K562 (cell line): Measurements from ENCODE around the gene DCAF17. TPM values are rescaled to one million over a fixed set of nuclear protein-coding genes. Genes with fewer than 3 reads are reported as not detected.

Experiments
- ATAC-seq: fragments of 200-7000 bp; cut with Tn5 transposase; 3 replicates; pipeline ENCODE4 v1.9.1; 2020; ENCODE audit warnings: moderate library complexity
- BruUV-seq: library from RNA; stranded (reverse); fragments of 400-500 nt; replicated peaks from 2 replicates; lab custom pipeline; 2021; lab: Mats Ljungman, UMichigan
- CTCF ChIA-PET: fragments of 300-600 bp; formaldehyde crosslinking; extraction: SDS; loops from one replicate; lab custom pipeline; 2021; ENCODE audit warnings: low intra/inter-chr PET ratio; lab: Yijun Ruan, JAX
- POLR2A ChIA-PET: fragments of 300-600, 350-650 bp; sonication (Branson Sonifier 250); formaldehyde crosslinking; extraction: SDS; loops from one replicate; lab custom pipeline; 2021; ENCODE audit warnings: antibody characterized with exemption, inconsistent platforms; lab: Yijun Ruan, JAX
- DNase-seq, 4 experiments: peaks; one replicate each; pipeline versions ENCODE4 v3.0.0 to v3.0.0-alpha.2; 2011 to 2018; ENCODE audit warnings: low spot score in 3 of 4, mixed read lengths in 3 of 4; ENCODE audit errors: extremely low read depth in 1 of 4
- FAIRE-seq: peaks from 2 replicates; lab custom pipeline; 2011; peaks lifted over from hg19 to GRCh38; lab: Jason Lieb, UNC
- H2AFZ ChIP-seq: 2 replicates; pipeline ENCODE4 v1.6.0; 2011; ENCODE audit warnings: low read depth, low read length, control low read depth, inconsistent platforms
- H3K27ac ChIP-seq: fragments of 200-600 bp; 3 replicates; pipeline ENCODE4 v1.8.0; 2011; ENCODE audit warnings: low read depth, mild to moderate bottlenecking, control low read depth, inconsistent platforms, low read length, moderate library complexity, mixed read lengths; ENCODE audit errors: extremely low read depth
- H3K27me3 ChIP-seq, 2 experiments: fragments of 300-600 bp in 1 of 2; 2 replicates in 1 of 2; 3 replicates in 1 of 2; pipeline versions ENCODE4 v1.6.0 to v1.8.0; 2011; ENCODE audit warnings: inconsistent platforms in 2 of 2, low read length in 2 of 2, mild to moderate bottlenecking in 1 of 2, mixed read lengths in 1 of 2, moderate library complexity in 1 of 2; ENCODE audit not compliant: control insufficient read depth in 2 of 2, insufficient read depth in 2 of 2
- H3K36me3 ChIP-seq: fragments of 300-600 bp; 3 replicates; pipeline ENCODE4 v1.8.0; 2011; ENCODE audit warnings: mild to moderate bottlenecking, low read length, inconsistent platforms; ENCODE audit not compliant: control insufficient read depth, insufficient read depth
- H3K4me1 ChIP-seq, 2 experiments: fragments of 200-600 bp in 1 of 2; replicated peaks in 1 of 2; 2 replicates in 1 of 2; 3 replicates in 1 of 2; pipeline versions ENCODE4 v1.5.1 to v1.8.0; 2011; ENCODE audit warnings: inconsistent platforms in 2 of 2, low read length in 2 of 2, mild to moderate bottlenecking in 1 of 2, mixed read lengths in 1 of 2, moderate library complexity in 1 of 2; ENCODE audit not compliant: control insufficient read depth in 2 of 2, insufficient read depth in 2 of 2
- H3K4me2 ChIP-seq: 2 replicates; pipeline ENCODE4 v1.6.1; 2011; ENCODE audit warnings: low read length, control low read depth, inconsistent platforms, mixed read lengths; ENCODE audit not compliant: insufficient read depth
- H3K4me3 ChIP-seq: fragments of 200-600 bp; sonication (generic), shearing (Covaris generic); 2 replicates; pipeline ENCODE4 v1.5.1; 2016; ENCODE audit warnings: control low read depth, inconsistent platforms
- H3K79me2 ChIP-seq: fragments of 200-600 bp; 3 replicates; pipeline ENCODE4 v1.8.0; 2011; ENCODE audit warnings: low read length, inconsistent platforms; ENCODE audit not compliant: control insufficient read depth, insufficient read depth
- H3K9ac ChIP-seq, 2 experiments: 2 replicates each; pipeline versions ENCODE4 v1.6.0 to v1.6.1; 2011; ENCODE audit warnings: low read depth in 2 of 2, low read length in 2 of 2, control low read depth in 1 of 2, inconsistent platforms in 1 of 2, mild to moderate bottlenecking in 1 of 2, mixed read lengths in 1 of 2; ENCODE audit not compliant: insufficient read depth in 1 of 2
- H3K9me1 ChIP-seq: one replicate; pipeline ENCODE4 v1.6.0; 2011; ENCODE audit warnings: inconsistent platforms, mild to moderate bottlenecking, low read length, moderate library complexity; ENCODE audit not compliant: control insufficient read depth, insufficient read depth
- H3K9me3 ChIP-seq: replicated peaks from 2 replicates; pipeline ENCODE4 v1.5.1; 2011; ENCODE audit warnings: low read depth, low read length, inconsistent platforms; ENCODE audit not compliant: control insufficient read depth, insufficient read depth
- H4K20me1 ChIP-seq: replicated peaks from 2 replicates; pipeline ENCODE4 v1.6.1; 2011; ENCODE audit warnings: low read length, inconsistent platforms, mixed read lengths; ENCODE audit not compliant: control insufficient read depth, insufficient read depth
- ADNP ChIP-seq: fragments of 200-800 bp; sonication (Bioruptor generic); IDR thresholded peaks from 2 replicates; pipeline ENCODE4 v1.6.1; 2016; ENCODE audit warnings: missing genetic modification characterization, missing compliant biosample characterization
- KDM4B ChIP-seq, 2 experiments: fragments of 450-650 bp in 1 of 2; sonication (generic) in 1 of 2; IDR thresholded peaks; 2 replicates each; pipeline ENCODE4 v1.6.1; 2016 to 2017; ENCODE audit warnings: borderline replicate concordance in 2 of 2, antibody characterized with exemption in 1 of 2, low read depth in 1 of 2, mild to moderate bottlenecking in 1 of 2
- NR4A1 ChIP-seq, 2 experiments: fragments of 250-450 bp in 1 of 2; fragments of 450-650 bp in 1 of 2; sonication (Bioruptor Pico) in 1 of 2; IDR thresholded peaks; 2 replicates each; pipeline versions ENCODE4 v1.4.0 to v1.6.1; 2016 to 2020; ENCODE audit warnings: mild to moderate bottlenecking in 2 of 2, missing compliant biosample characterization in 1 of 2, missing genetic modification characterization in 1 of 2, moderate library complexity in 1 of 2
- PYGO2 ChIP-seq: fragments of 450-650 bp; IDR thresholded peaks from 2 replicates; pipeline ENCODE4 v1.6.1; 2016; ENCODE audit warnings: mild to moderate bottlenecking, missing genetic modification characterization, moderate library complexity, missing compliant biosample characterization
- SMAD2 ChIP-seq: fragments of 150-350 bp; IDR thresholded peaks from 2 replicates; pipeline ENCODE4 v1.6.1; 2014; ENCODE audit warnings: low read depth, mild to moderate bottlenecking, low read length
- SMARCA4 ChIP-seq: fragments of 450-650 bp; IDR thresholded peaks from 2 replicates; pipeline ENCODE4 v1.6.1; 2016
- ZNF431 ChIP-seq: sonication (generic); formaldehyde crosslinking; IDR thresholded peaks from 2 replicates; pipeline ENCODE4 v1.8.0; 2022; ENCODE audit warnings: mild to moderate bottlenecking, missing genetic modification reagents
- WGBS: fragments of 100-300 bp; shearing (Covaris generic); methylation state at CpG from one replicate; pipeline ENCODE4 v1.1.6; 2016; ENCODE audit warnings: low coverage, mixed read lengths; ENCODE audit not compliant: insufficient coverage; ENCODE audit errors: missing lambda C conversion rate; 5-methylcytosine and 5-hydroxymethylcytosine counted together
- in situ Hi-C: fragments of 300-500 bp; cut with MboI; formaldehyde crosslinking; loops from 4 replicates; pipeline ENCODE4 v1.15.0; 2018; ENCODE audit warnings: inconsistent platforms, mixed read lengths
- intact Hi-C: fragments of 100-400 bp; cut with micrococcal nuclease; formaldehyde crosslinking; loops from 2 replicates; pipeline ENCODE4 v1.14.2; 2022
- polyA plus RNA-seq, 8 experiments: library from polyadenylated mRNA; depleted of rRNA in 4 of 8; stranded (reverse) in 5 of 8; unstranded in 3 of 8; fragments of >200 nt; fragmentation: Nextera tagmentation in 2 of 8; fragmentation: Illumina TruSeq in 1 of 8; extraction: Ambion mirVana in 2 of 8; extraction: Trizol in 1 of 8; gene quantifications; 2 replicates each; pipeline versions ENCODE4 v1.2.1 to v1.2.3, GENCODE V29; 2011 to 2014; ENCODE audit warnings: inconsistent platforms in 1 of 8, missing spikeins in 1 of 8
- total RNA-seq, 7 experiments: library from RNA; depleted of rRNA in 6 of 7; stranded (reverse); fragments of >200 nt in 6 of 7; fragmentation: Illumina TruSeq in 2 of 7; extraction: Trizol in 2 of 7; gene quantifications; 2 replicates each; pipeline versions ENCODE4 v1.2.1 to v1.2.3, GENCODE V29; 2011 to 2021; ENCODE audit warnings: low replicate concordance in 1 of 7
- TF ChIP-seq, protein P1 (sequence below): fragments of 250-450 bp; sonication (Bioruptor Pico); IDR thresholded peaks from 2 replicates; pipeline ENCODE4 v1.8.0; 2021; ENCODE audit warnings: borderline replicate concordance, mild to moderate bottlenecking, moderate library complexity; ENCODE audit not compliant: poor library complexity, severe bottlenecking
- TF ChIP-seq, protein P2 (sequence below): sonication (generic); formaldehyde crosslinking; IDR thresholded peaks from 2 replicates; pipeline ENCODE4 v1.8.1; 2022; ENCODE audit warnings: missing genetic modification reagents
- TF ChIP-seq, protein P3 (sequence below): fragments of 250-450 bp; sonication (Bioruptor Pico); IDR thresholded peaks from 2 replicates; pipeline ENCODE4 v1.4.0; 2020

DCAF17 gene
- total and polyA plus RNA-seq, 9 of the 15 experiments (the other 6 are each of a cell fraction or from before 2014, with no cell fraction given): 10.0 to 38.5 (median 27.1) TPM

DNA sequence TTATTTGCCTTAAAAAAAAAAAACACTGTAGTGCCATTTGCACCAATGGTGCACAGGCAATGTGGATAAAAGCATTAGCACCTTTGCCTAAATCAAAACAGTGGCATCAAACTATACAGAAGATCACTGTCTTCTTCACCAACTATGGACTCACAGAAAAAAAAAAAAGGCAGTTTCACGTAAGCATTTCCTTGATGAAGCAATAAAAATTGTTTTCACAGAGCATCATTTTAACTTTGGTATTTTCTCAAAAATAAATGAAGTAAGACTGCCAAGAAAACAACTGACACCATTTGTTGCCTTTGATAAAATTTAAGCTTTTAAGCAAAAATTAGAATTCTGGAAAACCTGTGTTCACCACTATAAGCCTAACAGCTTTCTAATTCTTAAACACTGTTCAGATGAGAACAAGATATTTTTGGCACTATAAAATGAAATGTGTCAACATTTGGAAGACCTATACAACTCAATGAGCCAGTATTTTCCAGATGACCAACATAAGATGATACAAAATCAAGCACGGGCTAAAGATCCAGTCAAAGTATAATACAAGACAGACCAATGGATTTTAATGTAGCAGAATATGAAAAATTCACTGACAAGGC lies 21.4 kb upstream of the DCAF17 start:
- Histone ChIP-seq H3K4me2 (no peak overlapping the region), H3K9me3 (no peaks in the 10 kb centered on the region), H4K20me1 (no peaks in the 10 kb centered on the region), H3K9ac (no peak overlapping the region), H3K79me2 (peaks cover 28% of the 10 kb centered on the region), H3K4me1 (peaks cover 0 to 16% of the 10 kb centered on the region in 2 experiments; a peak in 3 of 5 replicates), H3K4me3 (no peak overlapping the region), H3K9me1 (no peaks in the 10 kb centered on the region), H3K36me3 (0 out of 3 replicates have a peak, but pooled peaks cover 2% of the 10 kb centered on the region), H3K27me3 (no peaks in the 10 kb centered on the region), H2AFZ (no peak overlapping the region), H3K27ac (no peak overlapping the region)
- CTCF ChIA-PET: no interaction called here
- intact Hi-C loops: loop anchor here (10.0 kb wide), 1 partner anchor 328 kb away; no protein-coding TSS in a partner anchor
- no TSS peak for BruUV-seq
- in situ Hi-C loops: no loop called here
- 77% methylated on average over 2 of the region's 2 CpGs for WGBS
- no peak for FAIRE-seq
- no peak for DNase-seq
- ATAC-seq: no peak
- TF ChIP-seq, protein P1, sequence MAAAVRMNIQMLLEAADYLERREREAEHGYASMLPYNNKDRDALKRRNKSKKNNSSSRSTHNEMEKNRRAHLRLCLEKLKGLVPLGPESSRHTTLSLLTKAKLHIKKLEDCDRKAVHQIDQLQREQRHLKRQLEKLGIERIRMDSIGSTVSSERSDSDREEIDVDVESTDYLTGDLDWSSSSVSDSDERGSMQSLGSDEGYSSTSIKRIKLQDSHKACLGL (CRISPR knock-in tag): no peak
- no peak for TF ChIP-seq SMAD2
- no peak for TF ChIP-seq SMARCA4
- TF ChIP-seq, protein P2, sequence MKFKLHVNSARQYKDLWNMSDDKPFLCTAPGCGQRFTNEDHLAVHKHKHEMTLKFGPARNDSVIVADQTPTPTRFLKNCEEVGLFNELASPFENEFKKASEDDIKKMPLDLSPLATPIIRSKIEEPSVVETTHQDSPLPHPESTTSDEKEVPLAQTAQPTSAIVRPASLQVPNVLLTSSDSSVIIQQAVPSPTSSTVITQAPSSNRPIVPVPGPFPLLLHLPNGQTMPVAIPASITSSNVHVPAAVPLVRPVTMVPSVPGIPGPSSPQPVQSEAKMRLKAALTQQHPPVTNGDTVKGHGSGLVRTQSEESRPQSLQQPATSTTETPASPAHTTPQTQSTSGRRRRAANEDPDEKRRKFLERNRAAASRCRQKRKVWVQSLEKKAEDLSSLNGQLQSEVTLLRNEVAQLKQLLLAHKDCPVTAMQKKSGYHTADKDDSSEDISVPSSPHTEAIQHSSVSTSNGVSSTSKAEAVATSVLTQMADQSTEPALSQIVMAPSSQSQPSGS (CRISPR knock-in tag): no peak
- TF ChIP-seq, protein P3, sequence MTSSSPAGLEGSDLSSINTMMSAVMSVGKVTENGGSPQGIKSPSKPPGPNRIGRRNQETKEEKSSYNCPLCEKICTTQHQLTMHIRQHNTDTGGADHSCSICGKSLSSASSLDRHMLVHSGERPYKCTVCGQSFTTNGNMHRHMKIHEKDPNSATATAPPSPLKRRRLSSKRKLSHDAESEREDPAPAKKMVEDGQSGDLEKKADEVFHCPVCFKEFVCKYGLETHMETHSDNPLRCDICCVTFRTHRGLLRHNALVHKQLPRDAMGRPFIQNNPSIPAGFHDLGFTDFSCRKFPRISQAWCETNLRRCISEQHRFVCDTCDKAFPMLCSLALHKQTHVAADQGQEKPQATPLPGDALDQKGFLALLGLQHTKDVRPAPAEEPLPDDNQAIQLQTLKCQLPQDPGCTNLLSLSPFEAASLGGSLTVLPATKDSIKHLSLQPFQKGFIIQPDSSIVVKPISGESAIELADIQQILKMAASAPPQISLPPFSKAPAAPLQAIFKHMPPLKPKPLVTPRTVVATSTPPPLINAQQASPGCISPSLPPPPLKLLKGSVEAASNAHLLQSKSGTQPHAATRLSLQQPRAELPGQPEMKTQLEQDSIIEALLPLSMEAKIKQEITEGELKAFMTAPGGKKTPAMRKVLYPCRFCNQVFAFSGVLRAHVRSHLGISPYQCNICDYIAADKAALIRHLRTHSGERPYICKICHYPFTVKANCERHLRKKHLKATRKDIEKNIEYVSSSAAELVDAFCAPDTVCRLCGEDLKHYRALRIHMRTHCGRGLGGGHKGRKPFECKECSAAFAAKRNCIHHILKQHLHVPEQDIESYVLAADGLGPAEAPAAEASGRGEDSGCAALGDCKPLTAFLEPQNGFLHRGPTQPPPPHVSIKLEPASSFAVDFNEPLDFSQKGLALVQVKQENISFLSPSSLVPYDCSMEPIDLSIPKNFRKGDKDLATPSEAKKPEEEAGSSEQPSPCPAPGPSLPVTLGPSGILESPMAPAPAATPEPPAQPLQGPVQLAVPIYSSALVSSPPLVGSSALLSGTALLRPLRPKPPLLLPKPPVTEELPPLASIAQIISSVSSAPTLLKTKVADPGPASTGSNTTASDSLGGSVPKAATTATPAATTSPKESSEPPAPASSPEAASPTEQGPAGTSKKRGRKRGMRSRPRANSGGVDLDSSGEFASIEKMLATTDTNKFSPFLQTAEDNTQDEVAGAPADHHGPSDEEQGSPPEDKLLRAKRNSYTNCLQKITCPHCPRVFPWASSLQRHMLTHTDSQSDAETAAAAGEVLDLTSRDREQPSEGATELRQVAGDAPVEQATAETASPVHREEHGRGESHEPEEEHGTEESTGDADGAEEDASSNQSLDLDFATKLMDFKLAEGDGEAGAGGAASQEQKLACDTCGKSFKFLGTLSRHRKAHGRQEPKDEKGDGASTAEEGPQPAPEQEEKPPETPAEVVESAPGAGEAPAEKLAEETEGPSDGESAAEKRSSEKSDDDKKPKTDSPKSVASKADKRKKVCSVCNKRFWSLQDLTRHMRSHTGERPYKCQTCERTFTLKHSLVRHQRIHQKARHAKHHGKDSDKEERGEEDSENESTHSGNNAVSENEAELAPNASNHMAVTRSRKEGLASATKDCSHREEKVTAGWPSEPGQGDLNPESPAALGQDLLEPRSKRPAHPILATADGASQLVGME (CRISPR knock-in tag): no peak
- TF ChIP-seq KDM4B (IDR thresholded peaks at IDR 0.05; ENCODE audit: borderline replicate concordance in 2 of 2, low read depth in 1 of 2): no peak
- no peak for TF ChIP-seq NR4A1 (CRISPR knock-in tag; IDR thresholded peaks at IDR 0.05)
- TF ChIP-seq NR4A1 (tag; IDR thresholded peaks at IDR 0.05): no peak
- no peak for TF ChIP-seq ZNF431 (CRISPR knock-in tag)
- no peak for TF ChIP-seq PYGO2 (tag)
- TF ChIP-seq ADNP (tag): no peak
- POLR2A ChIA-PET: interaction anchor here (1.2 kb wide), 1 partner anchor 21 kb away, joined by 4 read pairs; the partner anchor contains the start of genes DCAF17 and METTL8
